ENCODE results near the gene FKBP1A.

DNA sequence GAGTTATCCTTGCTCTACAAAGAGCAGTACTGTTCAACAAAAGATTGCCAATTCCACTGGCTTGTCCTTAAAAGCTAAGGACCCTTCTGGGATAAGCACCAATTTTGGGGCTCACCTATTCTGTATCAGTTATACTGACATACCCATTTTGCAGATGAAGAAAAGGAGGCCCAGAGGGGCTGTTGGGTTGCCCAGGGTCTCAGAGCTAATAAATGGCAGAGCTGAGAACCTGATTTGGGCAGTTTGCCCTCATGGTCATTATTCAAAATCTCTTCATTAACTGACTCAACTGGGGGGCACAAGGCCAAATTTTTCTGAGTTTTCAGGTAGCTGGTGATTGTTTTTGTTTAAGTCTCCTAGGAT, 42.5 kb upstream of the FKBP1A start:
- no peak for TF ChIP-seq EP300 (IDR thresholded peaks at IDR 0.05)
- TF ChIP-seq, protein P1, sequence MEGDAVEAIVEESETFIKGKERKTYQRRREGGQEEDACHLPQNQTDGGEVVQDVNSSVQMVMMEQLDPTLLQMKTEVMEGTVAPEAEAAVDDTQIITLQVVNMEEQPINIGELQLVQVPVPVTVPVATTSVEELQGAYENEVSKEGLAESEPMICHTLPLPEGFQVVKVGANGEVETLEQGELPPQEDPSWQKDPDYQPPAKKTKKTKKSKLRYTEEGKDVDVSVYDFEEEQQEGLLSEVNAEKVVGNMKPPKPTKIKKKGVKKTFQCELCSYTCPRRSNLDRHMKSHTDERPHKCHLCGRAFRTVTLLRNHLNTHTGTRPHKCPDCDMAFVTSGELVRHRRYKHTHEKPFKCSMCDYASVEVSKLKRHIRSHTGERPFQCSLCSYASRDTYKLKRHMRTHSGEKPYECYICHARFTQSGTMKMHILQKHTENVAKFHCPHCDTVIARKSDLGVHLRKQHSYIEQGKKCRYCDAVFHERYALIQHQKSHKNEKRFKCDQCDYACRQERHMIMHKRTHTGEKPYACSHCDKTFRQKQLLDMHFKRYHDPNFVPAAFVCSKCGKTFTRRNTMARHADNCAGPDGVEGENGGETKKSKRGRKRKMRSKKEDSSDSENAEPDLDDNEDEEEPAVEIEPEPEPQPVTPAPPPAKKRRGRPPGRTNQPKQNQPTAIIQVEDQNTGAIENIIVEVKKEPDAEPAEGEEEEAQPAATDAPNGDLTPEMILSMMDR (IDR thresholded peaks at IDR 0.05), result no peak

Data from gastroesophageal sphincter (tissue), 3 donors.